Stimulated activated CD4-positive, alpha-beta T cell treated with anti-CD3 and anti-CD28 coated beads, Interleukin-2, amount 100 ng/mL, for 24 hours (primary cell): ENCODE results near the gene AFF3.

Experiments used
- DNase-seq, 2 donors: peaks; one replicate each; pipeline ENCODE4 v3.0.0-alpha.2; 2020

AFF3 gene

DNA sequence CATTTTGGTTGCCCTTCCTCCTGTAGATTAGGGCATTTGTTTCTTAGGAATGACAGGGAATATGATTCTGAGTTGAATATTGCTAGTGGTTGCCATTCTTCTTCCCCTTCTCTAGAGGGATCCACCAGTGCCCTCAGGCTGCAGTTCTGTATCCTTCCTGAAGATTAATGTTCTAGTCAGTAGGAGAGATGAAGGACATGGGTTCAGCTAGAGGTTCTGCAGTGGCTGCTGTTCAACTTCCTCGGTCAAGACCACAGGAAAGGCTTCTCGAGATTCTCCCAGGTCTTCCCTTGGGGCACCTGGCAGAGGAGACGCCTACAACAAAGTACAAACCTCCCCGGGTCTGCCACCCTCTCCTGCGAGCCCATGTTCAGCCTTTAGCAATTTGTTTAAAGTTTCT lies 325.5 kb downstream of the AFF3 start:
- DNase-seq, result no peak

DNA sequence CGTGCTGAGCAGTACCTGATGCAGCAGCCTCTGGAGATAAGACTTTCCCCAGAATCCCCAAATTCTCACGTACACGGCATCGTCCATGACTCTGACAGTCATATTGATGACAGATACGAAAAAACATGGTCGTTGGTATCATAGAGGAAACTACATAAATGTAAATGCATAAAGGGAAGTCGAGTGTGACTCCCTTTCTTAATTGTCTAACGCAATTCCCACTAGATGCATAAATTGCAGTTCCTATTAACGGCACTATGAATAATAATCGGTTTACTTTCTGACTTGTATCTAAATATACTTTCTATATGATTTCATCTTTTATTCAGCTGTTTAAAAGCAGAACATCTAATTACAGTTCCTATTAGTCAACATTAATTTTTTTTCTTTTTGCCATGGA lies 330.0 kb downstream of the AFF3 start:
- DNase-seq, result no peak

DNA sequence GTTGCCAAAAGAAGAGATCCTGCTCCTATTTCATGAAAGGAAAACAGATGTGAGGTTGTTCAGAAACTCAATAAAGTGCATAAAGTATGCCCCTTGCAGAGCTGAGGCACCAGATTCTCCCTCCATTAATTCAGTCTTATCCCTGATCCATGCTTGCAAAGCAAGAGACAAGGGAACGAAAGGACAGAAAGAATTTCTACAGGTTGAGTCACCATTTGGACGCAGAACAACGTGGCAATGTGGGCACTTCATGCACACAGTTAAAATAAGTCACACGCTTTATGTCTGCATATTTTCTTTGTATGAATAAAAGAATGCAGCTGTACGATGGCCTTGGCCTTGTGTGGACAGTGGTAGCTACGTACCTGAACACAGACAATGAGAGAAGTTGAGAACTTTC lies 330.8 kb downstream of the AFF3 start:
- no peak for DNase-seq

DNA sequence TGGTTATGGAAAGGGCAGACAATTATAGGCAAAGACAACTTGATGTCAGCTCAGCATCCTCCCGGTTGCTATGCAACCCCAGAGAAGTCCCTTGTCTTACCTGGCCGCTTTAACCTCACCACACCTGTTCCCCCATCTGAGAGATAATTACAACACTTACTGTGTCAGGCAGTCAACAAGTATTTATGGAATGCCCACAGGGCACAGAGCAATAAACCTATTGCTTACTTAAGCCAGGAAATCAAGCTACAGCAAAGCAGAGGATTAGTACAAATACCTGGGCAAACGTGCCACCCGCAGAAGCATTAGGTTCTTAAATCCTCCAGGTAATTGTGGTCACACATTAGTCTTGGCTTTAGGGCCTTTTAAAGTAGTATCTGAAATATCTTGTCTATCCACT lies 332.2 kb downstream of the AFF3 start:
- no peak for DNase-seq

DNA sequence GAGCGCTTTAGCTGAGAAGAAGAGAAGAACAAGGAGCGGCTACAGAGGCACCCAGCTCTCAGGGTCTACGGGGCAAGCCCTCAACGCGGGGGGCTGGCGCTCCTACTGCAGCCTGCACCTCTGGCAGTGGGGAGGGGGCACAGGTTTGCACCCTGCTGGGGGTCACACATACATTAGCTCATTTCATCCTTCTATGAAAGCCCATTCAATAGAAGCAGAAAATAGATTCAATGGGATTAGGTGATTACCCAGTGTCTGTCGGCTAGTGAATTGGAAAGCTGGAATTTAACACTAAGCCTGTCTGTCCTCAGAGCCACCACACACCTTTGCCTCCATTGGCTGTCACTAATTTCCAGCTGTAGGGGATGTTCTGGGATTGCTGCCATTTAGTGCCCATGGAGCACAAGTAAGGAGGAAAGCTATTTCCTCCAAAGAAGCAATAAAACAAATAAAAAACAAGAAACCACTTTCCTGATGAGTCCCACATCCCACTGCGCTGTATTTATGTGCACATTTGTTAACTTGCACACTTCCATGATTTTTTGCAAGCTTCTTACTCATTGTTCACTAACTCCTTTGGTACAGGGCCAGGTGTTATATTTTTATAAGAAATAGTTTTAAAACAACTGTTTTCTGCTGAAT lies 333.0 kb downstream of the AFF3 start:
- DNase-seq, result no peak

DNA sequence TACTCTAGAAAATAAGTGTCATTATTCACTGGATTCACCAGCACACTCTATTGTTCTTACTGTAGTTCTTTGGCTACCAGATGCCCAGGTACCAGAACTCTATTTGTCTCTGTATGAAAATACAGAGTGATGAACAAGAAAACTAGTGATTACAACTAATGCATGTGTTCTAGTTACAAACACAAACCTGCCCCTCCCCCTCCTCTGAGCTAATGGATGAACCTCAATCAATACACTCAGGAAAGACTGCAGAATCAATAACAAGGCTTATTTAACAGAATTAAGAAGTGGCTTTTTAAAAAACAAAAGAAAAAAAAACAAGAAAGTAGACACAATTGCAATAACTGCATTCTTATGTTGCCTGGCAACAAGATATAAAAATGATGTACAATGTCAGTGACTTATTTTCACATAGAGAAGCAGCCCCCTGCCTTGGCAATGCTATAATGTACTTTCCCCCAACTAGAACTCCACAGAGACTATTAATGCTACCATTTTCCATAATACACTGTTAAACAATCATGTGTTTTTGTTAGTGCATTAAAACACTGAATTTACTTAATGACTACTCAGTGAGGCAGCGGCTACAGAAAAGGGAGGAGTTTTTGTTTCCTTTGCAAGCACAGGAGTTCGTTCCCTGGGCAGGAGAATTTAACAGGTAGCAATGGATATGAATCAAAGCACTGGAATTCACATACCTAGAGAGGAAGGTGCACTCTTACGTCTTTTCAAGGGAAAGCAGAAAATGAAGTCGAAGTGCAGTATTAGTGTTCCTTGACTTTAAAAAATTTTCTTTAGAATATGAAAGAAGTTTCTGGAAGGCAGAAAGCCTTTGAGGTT lies 333.8 kb downstream of the AFF3 start:
- no peak for DNase-seq

DNA sequence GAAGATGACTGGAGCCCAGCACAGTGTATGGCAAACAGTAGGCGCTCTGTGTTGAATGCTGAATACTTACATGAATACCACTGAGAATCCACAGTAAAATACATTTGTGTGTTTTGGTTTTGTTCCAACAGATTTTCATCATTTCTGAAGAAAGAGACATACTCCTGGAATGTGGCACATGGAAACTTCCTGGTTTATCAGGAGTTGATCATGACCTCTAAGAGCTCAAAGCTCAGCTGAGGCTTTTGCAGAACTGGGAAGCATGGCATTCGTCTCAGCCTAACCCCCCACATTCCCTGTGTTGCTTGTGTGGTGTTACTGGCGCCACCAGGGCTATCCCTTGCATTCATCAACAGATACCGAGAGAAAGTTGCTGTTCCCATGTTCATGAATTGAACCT lies 335.6 kb downstream of the AFF3 start:
- no peak for DNase-seq

DNA sequence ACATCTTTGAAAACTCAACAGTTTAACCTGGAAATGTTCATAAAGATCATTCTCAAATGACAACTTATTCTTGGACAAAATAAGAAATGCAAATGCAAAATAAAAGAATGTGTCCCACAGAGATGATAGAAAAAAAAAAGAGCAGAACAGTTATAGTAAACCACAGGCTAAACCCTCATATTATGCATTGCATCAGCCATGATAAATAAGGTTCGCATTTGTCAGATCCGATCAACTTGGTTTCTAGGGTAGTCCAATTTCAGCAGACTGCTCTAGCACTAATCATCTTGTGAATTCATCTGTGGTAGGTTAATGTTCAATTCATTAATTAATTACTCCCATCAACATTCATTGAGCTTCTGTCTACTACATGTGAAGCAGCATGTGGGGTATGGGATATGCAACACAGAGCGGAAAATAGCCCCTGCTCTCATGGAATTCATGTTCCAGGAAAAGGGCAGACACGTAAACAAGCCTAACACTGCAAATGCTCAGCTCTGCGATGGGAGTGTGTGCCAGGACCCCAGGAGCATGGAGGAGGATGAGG lies 336.4 kb downstream of the AFF3 start:
- no peak for DNase-seq

DNA sequence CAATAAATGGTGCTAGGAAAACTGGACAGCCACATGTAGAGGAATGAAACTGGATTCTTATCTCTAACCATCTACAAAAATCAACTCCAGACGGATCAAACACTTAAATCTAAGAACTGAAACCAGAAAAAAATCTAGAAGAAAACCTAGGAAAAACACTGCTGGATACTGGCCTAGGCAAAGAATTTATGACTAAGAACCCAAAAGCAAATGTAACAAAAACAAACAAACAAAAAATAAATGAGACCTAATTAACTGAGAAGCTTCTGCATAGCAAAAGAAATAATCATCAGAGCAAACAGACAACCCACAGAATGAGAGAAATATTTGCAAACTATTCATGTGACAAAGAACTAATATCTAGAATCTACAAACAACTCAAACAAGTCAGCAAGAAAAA lies 338.5 kb downstream of the AFF3 start:
- no peak for DNase-seq

DNA sequence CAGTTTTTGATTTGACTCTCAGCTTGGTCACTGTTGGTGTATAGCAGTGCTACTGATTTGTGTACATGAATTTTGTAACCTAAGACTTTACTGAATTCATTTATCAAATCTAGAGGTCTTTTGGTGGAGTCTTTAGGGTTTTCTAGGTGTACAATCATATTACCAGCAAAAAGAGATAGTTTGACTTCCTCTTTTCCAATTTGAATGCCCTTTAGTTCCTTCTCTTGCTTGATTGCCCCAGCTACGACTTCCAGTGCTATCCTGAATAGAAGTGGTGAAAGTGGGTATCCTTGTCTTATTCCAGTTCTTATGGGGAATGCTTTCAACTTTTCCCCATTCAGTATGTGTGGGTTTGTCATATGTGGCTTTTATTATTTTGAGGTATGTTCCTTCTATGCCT lies 339.7 kb downstream of the AFF3 start:
- no peak for DNase-seq

DNA sequence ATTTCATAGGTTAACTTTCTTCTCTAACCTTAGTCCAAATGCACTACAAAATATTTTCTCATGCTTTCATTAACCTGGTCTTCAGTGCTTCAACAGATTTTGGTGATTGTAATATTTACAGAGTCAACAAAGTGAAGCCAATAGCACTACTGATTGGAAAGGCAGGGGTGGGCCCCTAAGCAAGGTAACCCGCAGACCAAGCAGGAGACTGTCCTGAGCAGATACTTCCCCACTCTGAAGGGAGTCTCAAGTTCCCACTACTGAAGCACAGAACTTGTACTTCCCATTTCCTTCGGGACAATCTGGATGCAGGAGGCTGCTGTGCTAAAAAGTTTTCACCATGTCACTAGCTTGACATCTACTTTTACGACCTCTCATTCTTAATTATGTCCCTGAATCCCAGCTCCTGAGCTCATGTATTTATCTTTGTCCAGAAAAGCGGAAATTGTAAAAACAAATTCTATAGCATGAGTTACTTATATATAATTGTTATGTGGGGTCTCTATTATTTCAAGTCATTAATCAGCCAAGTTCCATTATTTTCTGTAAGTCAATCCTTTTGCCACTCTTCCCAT lies 341.0 kb downstream of the AFF3 start:
- no peak for DNase-seq

DNA sequence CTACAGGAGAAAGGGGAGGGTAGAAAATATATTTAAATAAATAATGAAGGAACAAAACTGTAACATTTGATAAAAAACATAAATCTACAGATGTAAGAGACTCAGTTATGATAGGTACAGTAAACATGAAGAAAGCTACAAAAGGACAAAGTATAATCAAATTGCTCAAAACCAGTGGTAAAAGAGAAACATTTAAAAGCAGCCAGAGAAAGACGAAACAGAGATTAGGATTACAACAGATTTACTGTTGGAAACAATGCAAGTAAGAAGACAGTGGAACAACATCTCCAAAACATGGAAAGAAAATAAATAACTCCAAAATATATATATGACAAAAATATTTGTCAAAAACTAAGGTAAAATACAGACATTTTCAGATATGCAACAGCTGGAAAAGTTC lies 344.9 kb downstream of the AFF3 start:
- no peak for DNase-seq

DNA sequence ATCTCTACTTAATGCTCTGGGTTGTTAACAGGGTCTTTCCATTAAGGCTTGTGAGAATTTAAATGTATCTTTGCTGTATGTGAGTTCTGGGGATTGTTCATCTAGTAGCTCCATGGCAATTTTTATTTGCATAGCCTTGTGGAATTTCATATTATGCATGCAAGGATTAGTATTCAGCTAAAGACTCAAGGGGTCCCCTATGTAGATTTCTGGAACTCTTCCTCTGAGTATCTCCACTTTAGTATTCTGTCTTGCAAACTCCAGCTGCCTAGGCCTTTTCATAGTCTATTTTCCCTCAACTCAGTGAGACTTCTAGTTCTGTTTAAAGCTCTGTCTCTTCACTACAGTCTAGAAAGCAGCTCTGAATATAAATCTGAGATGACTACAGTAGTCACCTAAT lies 348.0 kb downstream of the AFF3 start:
- no peak for DNase-seq

DNA sequence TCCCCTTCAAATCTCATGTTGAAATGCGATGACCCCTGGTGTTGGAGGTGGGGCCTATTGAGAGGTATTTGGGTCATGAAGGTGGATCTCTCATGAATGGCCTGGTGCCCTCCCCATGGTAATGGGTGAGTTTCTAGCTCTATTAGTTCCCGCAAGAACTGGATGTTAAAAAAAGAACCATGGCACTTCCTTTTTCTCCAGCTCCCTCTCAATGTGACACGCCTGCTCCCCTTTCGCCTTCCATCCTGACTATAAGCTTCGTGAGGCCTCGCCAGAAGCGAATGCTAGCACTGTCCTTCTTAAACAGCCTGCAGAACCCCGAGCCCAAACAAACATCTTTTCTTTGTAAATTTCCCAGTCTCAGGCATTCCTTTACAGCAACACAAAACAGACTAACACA lies 349.4 kb downstream of the AFF3 start:
- DNase-seq, result no peak

DNA sequence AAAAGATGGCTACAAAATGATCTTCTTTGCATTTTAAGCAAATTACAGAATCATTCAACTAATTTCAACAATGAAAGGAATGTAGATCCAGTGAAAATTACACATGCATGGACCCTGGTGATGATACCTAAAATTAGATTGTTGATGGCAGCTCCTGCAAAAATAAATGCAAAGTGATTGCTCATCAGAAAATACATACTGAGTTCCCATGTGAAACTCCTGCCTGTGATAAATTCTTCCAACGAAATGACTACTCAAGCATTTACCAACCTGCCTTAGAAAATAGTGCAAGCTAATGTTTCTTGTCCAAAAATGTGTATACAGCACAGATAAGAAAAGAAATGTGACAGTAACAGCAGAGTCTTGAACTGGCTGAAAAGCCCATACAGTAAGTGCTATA lies 352.5 kb downstream of the AFF3 start:
- DNase-seq, result no peak

DNA sequence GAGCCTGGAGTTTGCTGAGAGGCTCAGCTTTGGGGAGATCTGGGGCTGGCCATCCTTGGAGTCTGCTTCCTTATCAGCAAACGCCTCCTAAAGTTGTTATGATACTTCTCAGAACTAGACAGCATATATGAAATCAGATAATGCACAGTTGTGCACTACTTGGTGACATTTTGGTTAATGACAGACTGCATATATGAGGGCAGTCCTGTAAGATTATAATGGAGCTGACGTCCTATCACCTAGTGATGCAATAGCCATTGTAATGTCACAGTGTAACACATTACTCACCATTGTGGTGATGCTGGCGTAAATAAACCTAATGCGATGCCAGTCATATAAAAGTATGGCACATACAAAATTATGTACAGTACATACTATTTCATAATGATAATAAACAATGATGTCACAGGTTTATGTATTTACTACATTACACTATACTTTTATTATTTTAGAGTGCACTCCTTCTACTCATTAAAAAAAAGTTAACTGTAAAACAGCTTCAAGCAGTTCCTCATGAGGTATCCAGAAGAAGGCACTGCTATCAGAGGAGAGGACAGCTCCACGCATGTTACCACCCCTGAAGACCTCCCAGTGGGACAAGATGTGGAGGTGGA lies 354.5 kb downstream of the AFF3 start:
- no peak for DNase-seq

DNA sequence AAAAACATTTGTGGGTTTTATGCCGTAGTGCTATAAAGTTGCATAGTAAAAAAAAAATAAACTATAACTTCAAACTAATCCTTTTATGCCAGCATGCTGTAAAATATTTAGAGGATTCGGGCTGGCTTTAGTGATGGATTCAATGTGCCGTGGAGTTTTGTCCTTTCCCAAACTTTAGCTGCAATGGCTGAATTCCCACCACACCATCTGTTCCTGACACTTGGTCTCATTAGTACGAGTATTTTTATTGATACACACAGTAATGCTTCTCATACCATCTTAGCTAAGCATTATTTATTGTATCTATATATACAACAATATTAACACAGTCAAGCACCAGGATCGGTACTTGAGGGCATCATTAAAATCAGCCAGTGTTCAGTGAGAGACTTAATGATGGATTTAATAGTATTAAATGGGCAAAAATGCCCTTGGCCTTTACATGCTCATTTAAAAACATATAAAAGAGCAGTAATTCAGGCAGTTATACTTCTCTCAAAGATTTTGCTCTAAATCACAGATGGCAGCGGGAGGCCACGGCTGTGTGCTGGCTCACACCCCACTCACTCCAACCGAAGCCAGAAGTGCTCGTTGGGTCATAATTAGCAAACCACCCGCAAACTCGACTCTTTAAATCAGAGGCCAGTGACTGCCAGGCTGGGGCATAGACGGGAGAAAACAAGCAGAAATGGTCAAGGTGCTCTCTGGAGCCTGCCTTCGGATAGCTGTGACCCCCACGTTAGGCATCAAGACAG lies 355.6 kb downstream of the AFF3 start:
- DNase-seq, result no peak

DNA sequence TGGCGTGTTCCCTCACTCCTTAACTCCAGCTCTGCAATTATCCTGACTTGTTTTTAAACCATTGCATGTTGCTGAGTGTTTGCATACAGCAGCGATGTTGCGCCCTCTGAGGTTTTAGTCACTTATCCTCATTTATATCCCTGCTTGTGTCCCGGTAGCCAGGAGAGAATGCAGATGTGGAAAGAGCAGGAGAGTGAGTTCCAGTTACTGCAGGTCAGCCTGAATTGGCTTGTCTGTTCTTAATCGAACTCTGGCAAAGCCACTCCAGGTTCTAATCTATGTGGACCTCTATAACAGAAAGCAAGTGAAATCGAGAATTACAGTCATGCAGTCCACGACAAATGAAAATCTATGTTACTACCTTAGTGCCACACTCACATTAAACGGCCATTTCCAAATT lies 357.4 kb downstream of the AFF3 start:
- no peak for DNase-seq

DNA sequence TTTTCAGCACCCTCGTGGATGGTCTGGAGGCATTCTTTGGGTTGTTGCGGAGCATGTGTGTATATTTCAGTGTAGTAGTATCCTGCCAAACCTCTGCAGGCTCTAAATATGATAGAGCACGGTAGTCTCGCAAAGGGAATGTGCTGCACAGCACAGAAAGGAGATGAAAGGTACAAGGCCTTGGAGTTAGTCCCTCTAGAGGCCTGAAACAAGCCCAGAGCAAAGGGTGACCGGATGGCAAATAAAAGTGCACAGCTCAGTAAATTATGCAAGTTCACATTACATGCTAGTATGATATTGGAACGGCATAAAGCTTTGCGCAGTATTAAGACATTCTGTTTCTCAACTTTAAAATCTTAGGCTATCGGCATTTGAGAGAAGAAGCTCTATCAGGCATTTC lies 358.1 kb downstream of the AFF3 start:
- no peak for DNase-seq

DNA sequence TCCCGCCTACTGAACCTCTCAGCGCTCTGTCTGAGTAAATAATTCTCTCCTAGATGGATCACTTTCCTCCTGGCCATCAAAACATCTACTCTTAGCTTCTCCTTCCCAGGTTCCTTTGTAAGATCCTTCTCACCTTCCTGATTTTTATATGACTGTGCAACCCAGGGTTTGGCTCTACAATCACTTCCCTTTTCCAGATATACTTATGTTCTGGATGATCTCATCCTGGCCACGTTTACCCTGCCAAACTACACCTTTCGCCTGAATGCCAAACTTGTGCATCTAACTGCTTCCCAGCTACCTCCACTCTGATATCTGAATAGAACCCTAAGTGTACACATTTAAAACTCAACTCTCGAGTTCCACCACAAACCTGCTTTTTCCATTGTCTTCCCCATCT lies 362.1 kb downstream of the AFF3 start:
- no peak for DNase-seq

DNA sequence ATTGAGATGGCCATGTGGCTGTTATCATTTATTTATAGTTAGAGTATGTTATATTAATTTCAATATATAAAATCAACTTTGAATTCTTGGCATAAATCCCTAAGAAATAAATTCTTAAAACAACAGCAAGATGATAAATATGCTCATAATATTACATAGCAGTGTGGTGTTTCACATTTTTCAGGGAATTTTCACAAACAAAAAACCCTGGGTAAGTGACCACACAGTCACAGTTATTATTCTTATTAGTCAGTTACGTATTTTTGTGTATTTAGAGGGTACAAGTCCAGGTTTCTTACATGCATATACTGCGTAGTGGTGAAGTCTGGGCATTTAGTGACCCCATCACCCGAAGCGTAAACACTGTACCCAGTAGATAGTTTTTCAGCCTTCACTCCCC lies 363.1 kb downstream of the AFF3 start:
- no peak for DNase-seq

DNA sequence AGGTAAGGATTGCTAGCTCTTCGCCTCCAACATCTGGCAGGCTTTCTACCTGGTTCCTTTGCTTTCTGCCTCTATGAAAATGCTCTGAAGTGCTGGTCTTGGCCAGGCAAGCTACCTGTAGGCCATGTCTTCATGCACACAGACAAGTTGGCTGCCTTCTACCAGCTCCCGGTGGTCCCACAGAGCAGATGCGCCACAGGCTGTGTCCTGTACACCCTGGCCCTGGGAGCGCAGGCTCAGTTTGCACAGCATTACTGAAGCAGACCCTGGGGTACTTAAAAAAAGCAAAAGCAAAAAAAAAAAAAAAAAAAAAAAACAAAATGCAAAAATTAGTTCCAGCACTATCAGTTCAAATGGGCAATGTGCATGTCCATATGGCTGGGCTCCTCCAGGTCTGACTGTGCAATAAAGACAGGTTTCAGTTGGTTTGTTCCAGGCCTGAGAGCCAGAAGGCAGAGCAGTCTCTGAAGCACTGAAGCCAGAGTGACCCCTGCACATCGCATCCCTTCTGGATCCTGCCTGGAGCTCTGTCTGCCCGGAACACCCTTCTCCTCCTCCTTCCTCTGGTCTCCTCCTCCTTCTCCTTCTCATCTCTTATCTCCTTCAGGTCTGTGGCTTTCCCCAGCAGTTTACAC lies 364.6 kb downstream of the AFF3 start:
- DNase-seq, result no peak
